ELF-1 (cell line): ENCODE data around the gene FYN.

Experiments used
- DNase-seq: peaks from one replicate; pipeline ENCODE4 v3.0.0-alpha.2; 2016; ENCODE audit warnings: low read depth, low spot score

Gene FYN

DNA sequence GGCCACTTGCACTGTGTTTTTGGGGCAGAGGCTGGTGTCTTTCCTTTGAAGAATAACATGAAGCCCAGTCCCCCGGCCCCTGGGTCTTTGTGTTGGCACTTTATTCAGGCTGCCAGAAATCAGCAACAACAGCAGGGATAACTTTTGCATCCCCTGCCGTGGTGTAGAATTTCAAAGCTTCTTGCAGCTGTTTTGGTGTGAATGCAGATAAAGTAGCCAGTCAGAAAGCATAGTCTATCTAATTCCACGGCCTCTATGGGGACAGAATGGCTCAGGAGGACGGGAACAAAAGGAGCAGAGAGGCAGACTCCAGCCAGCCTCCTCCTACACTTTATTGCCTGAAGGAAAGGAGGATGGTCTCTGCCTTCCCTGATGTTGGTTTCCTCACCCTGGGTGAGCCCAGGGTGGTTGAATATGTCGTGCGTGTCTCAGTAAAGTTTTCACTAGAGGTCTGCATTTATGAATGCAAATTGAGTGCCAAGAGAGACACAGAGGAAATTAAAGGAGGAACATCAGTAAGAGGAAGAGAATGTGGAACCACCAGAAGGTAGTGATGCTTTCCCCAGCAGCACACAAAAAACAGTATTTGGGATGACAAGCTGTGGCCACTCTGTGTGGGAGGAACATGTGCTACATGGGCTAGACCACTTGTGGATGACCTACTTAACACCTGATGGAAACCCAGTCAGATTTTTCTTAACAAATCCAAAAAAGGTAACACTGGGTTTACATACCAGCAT is 141.6 kb downstream of the FYN start:
- DNase-seq = peak; percentile 71

- DNase-seq = no peak
These were observed 142.4 kb downstream of the FYN start for GRCh38 chr6:111730864-111731263.

DNA sequence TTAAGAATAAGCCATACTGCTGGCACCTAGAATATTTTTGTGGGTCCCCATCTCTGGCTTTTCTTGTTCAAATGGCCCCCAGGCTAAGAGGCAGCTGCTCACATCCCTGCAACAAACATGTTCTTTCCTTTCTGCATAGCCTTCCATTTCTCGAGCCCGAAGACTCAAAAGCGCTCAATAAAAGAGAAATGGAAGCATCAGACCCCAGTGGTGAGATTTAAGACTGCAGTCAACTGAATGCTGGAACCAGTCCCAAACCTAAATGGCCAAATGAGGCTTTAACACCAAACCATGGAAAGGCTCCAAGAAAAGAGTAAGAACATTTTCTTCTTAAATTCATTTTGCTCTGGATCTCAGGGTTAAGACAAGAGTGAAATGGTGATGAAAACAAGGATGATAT is 145.4 kb downstream of the FYN start:
- no peak for DNase-seq

- no peak for DNase-seq
These were observed 146.2 kb downstream of the FYN start for GRCh38 chr6:111727041-111727440.

- DNase-seq = no peak
These were observed 147.7 kb downstream of the FYN start for GRCh38 chr6:111725446-111726112.

- no peak for DNase-seq
These were observed 148.7 kb downstream of the FYN start for GRCh38 chr6:111724505-111724904.

DNA sequence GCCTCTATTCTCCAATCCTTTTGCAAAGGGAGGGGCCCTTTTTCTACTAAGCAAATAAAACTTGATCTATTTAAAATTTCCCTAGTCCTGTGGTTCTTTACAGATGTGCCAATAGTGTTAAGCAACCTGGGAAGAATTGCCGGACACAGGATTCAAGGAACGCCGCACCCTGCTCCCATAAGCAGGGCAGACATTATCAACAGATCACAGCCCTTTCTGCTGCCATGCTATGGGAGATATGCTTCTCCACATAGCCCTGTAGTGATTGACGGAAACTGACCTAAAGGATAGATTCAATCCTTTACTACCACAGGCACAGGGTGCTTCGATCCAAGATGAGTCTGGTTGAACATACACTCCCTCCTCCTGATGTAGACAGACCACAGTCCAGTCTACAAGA is 149.2 kb downstream of the FYN start:
- no peak for DNase-seq

DNA sequence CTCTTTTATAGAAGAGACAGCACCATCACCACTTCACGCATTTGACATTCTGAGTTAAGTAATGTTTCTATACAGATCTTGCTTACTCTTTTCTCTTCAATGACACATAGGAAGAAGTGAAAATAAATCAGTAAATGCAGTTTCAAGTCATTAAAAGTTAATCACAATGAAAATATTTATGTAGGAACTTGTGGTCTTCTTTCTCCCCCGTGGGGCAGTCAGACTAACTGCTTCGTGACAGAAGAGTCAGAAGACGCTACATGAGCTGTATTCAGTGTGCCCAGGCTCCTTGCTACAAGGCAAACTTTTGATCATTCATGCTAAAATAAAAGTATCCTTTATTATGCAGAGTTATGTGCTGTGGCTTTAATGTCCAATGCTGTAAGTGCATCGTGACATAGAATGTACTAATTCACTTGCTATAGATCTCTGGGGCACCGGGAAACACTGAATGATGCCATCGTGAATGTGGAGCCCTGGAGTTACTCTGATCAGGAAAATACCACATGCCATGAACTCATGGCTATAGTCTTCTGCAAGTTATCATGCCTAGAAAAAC is 149.8 kb downstream of the FYN start:
- DNase-seq = no peak

- no peak for DNase-seq
These were observed 151.0 kb downstream of the FYN start for GRCh38 chr6:111722179-111722731.

GRCh38 chr6:111721753-111722154 is 151.5 kb downstream of the FYN start:
- DNase-seq = peak; percentile 48

GRCh38 chr6:111720931-111721496 is 152.2 kb downstream of the FYN start:
- no peak for DNase-seq

DNA sequence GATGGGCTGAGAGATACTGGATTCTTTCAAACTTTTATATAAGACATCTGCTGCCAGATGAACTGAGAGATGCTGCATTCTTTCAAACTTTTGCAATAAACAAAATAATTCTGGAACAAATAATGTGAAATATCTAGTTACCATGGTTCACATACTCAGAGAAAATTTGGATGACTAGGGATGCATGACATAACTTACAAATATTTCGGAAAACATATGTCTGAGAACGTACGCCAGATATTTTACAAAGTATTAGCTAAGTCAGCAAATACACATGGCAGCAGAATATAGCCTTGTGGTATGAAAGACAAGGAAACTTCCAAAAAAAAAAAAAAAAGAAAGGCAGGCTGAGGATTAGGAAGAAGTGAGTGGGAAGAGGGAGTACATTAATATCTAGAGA is 154.3 kb downstream of the FYN start:
- DNase-seq = no peak

- no peak for DNase-seq
These were observed 154.9 kb downstream of the FYN start for GRCh38 chr6:111718326-111718725.

DNA sequence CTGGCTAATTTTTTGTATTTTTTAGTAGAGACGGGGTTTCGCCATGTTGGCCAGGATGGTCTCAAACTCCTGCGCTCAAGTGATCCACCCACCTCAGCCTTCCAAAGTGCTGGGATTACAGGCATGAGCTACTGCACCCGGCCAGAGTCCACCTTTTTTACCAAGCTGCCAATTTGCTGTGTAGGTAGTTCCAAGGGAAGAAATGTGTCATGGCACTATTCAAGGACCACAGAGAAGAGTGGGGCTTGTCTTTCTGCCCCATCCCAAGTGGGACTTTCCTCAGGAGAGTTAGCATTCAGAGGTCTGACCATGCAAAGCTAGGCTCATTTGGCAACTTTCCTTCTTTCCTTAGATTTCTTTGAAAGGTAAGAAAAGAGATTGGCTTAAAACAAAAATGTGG is 155.6 kb downstream of the FYN start:
- DNase-seq = no peak

- no peak for DNase-seq
These were observed 156.9 kb downstream of the FYN start for GRCh38 chr6:111716325-111716724.

GRCh38 chr6:111715321-111715720 is 157.9 kb downstream of the FYN start:
- no peak for DNase-seq

DNA sequence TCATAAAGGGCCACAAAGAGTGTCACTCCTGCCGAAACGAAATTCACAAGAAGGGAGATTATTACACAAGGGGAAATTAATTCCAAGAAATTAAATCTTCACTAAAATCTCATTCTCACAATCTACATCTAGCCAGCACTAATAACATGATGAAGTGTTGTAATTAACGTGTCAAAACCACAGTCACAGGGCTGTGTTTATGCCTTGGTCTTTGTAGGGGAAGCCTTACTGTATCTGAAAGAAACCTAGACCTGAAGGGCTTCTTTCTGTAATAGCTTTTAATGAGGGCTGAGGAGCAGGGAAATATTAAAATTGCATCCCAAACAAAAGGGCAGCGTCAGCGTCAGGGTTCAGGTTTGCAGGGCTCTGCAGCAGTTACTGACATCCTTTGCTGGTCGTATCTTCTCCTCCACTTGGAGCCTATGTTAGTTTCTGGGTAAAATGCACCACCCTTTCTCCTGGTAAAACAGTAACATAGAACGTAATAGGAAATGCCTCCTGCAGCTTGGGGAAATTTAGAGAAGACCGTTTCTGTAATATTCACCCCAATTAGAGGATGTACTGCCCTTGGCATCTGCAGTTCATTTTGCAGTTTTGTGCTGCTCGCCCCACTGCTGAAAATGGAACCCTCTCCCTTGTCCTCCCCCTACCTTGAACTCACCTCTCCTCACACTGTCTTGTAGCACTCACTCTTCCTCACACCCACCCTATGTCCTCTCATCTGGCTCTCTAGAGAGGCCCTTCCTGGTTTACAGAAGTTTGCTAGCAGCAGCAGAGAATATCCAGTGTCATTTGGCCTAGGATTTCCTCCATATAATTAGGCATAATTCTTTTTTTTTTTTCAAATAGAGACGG is 158.6 kb downstream of the FYN start:
- DNase-seq = no peak

DNA sequence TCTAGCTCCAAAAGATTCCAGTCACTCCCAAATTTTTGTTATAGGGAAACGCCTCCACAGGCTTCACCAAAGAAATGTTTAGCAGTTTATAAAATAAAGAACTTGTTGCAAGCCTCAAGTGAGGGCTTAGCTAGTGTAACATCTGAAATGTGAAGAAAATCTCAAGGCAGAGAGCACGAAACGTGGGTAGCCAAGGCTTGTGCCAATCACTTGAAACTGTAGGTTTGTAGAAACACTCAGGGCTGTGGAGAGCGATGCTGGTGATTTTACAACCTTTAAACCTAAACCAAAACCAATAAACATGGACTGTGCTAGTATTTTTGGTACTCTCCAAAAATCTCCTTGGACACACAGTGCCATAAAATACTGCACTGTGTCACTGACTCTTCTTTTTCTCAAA is 159.4 kb downstream of the FYN start:
- DNase-seq = no peak

DNA sequence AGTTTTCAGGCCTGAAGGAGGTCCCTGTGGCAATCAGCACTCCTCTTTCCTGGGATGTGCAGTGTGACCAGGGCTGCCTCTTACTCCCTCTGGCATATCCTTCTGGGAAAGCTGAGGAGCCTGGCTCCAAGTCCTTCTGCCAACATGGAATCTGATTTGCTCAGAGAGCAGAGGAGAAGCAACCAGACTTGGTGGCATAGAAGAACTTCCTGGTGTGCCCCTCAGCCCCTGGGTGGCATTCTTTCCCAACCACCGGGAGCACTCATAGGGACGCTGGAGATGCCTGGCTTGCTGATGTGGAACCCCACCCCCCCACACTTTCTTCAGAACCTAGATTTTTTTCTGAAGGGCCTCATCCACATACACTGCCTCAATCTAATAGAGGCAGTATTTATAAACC is 160.0 kb downstream of the FYN start:
- no peak for DNase-seq

DNA sequence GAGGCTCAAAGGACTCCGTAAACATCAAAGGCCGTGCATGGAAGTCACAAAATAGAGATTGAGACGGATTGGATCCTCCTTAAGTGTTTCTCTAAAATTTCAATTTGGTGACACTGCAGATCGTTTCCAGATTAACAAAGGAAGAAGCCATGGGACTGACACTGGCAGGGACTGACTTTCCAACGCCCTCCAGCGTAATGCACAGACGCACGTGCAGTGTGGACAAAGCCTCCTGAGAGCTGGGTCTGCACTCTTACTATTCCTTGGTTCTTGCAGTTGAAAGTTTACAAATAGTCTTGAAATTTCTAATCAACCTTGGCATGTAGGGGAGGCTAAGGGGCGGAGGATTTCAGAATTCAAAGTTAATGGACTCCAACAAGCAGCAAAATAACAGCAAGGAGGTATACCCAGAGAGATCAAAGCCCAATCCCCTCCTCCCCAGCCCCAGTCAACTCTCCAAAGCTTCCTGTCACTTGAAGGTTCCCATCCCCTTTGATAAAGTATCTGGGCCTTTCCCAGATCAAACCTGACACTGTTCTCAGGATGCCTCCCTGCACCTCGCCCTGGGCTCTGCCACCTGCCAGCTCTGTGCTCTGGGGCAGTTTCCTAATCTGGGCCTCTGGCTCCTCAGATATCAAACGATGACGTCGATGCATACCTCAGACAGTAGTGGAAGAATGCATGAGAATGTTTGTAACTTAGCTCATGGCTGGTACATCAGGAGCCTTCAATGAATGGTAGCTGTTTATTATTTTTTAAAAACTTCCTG is 161.1 kb downstream of the FYN start:
- peak; percentile 64 for DNase-seq

DNA sequence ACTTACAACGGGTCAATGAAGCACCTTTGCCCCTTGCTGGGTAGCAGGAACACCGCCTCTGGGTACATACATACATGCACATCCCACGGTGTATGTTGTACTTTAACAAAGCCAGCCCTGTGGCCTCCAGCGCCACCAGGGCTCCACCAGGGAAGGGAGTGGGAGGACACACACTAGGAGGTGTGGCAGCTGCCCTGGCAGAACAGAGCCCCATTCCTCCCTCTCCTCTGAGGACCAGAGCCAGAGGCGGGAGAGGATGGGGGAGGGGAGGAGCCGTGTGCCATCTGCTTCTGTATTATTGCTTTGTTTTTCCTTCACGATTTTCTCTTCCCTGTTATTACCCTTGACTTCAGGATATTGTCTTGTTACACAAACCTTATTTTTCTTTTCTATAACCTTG is 161.8 kb downstream of the FYN start:
- no peak for DNase-seq
